GM21360 (cell line): Measurements from ENCODE around the gene EIF2B5.

Source experiments
- ATAC-seq: cut with Tn5 transposase; IDR thresholded peaks from one replicate; pipeline ENCODE4 v1.9.1; 2021; ENCODE audit warnings: mild to moderate bottlenecking, moderate library complexity; ENCODE audit not compliant: unreplicated experiment

The EIF2B5 gene

DNA sequence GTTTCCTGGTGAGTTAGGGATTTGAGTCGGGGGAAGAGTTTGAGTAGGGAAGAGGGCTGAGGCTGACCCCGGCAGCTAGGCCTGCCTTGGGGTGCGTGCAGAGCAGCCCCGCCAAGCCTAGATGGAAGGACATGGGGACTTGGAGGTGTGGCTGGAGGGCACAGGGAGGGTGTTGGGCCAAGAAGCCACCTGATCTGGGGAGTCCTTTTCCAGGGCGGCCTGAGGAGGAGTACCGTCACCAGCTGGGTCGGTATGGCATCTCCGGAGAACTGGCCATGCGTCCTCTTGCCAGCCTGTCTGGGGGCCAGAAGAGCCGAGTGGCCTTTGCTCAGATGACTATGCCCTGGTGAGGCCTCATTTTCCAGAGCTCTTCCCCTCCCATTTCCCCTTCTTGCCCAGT, 57.7 kb downstream of the EIF2B5 start:
- no peak for ATAC-seq

DNA sequence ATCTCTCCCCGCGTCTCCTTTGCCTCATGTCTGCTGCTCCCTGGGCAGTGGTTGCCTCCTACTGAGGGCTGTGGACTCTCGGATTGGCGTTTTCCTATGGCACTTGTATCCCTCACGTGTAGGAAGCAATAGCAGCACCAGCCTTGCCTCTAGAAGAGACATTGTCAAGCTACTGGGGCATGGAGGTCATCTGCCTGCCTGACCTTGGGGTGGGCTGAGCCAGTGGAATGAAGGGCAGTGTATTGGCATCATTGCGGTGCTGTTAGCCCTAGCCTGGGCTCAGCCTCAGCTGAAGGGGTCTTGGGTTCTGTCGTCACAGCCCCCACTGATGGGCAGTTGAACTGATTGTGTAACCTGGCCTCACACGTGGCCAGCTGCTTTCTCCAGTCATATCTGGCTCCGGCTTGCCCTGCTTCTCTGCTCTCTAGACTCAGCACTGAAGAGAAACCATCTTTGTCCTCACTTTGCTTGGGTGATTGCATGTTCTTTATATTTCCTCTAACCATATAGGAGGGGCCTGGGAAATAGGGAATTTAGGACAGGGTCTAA, 58.9 kb downstream of the EIF2B5 start:
- ATAC-seq, result no peak
